H9 (cell line): ENCODE data around the gene ANKS3. TPM values are rescaled to one million over a fixed set of nuclear protein-coding genes. Genes with fewer than 3 reads are reported as not detected.

Experiments
- DNase-seq: peaks from one replicate; pipeline ENCODE4 v3.0.0-alpha.2; 2017
- H2AFZ ChIP-seq: one replicate; pipeline ENCODE4 v1.6.1; 2013; ENCODE audit warnings: mild to moderate bottlenecking, low read length, control low read depth, moderate library complexity
- H2AK5ac ChIP-seq: 2 replicates; pipeline ENCODE4 v1.6.1; 2013; ENCODE audit warnings: low read length, control low read depth, mixed read lengths; ENCODE audit not compliant: insufficient read length
- H2BK120ac ChIP-seq: one replicate; pipeline ENCODE4 v1.6.1; 2013; ENCODE audit warnings: low read depth, mild to moderate bottlenecking, low read length, control low read depth, inconsistent platforms; ENCODE audit not compliant: poor library complexity, severe bottlenecking
- H2BK12ac ChIP-seq: 2 replicates; pipeline ENCODE4 v1.6.1; 2013; ENCODE audit warnings: low read length, control low read depth, mixed read lengths, low read depth; ENCODE audit not compliant: insufficient read length
- H2BK15ac ChIP-seq: 2 replicates; pipeline ENCODE4 v1.6.1; 2013; ENCODE audit warnings: low read depth, low read length, control low read depth
- H2BK20ac ChIP-seq: one replicate; pipeline ENCODE4 v1.6.1; 2013; ENCODE audit warnings: low read depth, mild to moderate bottlenecking, low read length, control low read depth, inconsistent platforms; ENCODE audit not compliant: poor library complexity, severe bottlenecking
- H2BK5ac ChIP-seq: 2 replicates; pipeline ENCODE4 v1.6.1; 2013; ENCODE audit warnings: low read length, control low read depth, mixed read lengths; ENCODE audit not compliant: insufficient read length
- H3K14ac ChIP-seq: 2 replicates; pipeline ENCODE4 v1.6.1; 2013; ENCODE audit warnings: low read length, control low read depth; ENCODE audit not compliant: insufficient read depth
- H3K18ac ChIP-seq: 2 replicates; pipeline ENCODE4 v1.6.1; 2013; ENCODE audit warnings: low read depth, mild to moderate bottlenecking, mixed read lengths, low read length, control low read depth; ENCODE audit not compliant: insufficient read length
- H3K23ac ChIP-seq: 2 replicates; pipeline ENCODE4 v1.6.1; 2013; ENCODE audit warnings: low read length, control low read depth, mixed read lengths, low read depth; ENCODE audit not compliant: insufficient read length
- H3K23me2 ChIP-seq: 2 replicates; pipeline ENCODE4 v1.6.1; 2013; ENCODE audit warnings: low read depth, mild to moderate bottlenecking, mixed read lengths, low read length, control low read depth; ENCODE audit not compliant: insufficient read length, poor library complexity, severe bottlenecking
- H3K27ac ChIP-seq: 2 replicates; pipeline ENCODE4 v1.5.1; 2013; ENCODE audit warnings: low read length, control low read depth, mixed read lengths, low read depth; ENCODE audit not compliant: insufficient read length
- H3K27me3 ChIP-seq: 2 replicates; pipeline ENCODE4 v1.6.1; 2013; ENCODE audit warnings: low read length, control low read depth, inconsistent platforms; ENCODE audit not compliant: insufficient read depth
- H3K4ac ChIP-seq: 2 replicates; pipeline ENCODE4 v1.6.1; 2013; ENCODE audit warnings: low read depth, mild to moderate bottlenecking, control low read depth, inconsistent platforms, low read length, moderate library complexity
- H3K4me1 ChIP-seq: 2 replicates; pipeline ENCODE4 v1.6.1; 2013; ENCODE audit warnings: low read length, control low read depth, inconsistent platforms; ENCODE audit not compliant: insufficient read depth
- H3K4me2 ChIP-seq: 2 replicates; pipeline ENCODE4 v1.6.1; 2013; ENCODE audit warnings: low read length, control low read depth, mixed read lengths; ENCODE audit not compliant: insufficient read length, insufficient read depth
- H3K56ac ChIP-seq: 2 replicates; pipeline ENCODE4 v1.6.1; 2013; ENCODE audit warnings: low read depth, mild to moderate bottlenecking, mixed read lengths, low read length, control low read depth; ENCODE audit not compliant: insufficient read length
- H3K79me1 ChIP-seq: 2 replicates; pipeline ENCODE4 v1.6.1; 2013; ENCODE audit warnings: low read depth, mild to moderate bottlenecking, moderate library complexity, low read length, control low read depth, inconsistent platforms; ENCODE audit not compliant: insufficient read depth, poor library complexity, severe bottlenecking
- H3K79me2 ChIP-seq: 2 replicates; pipeline ENCODE4 v1.6.1; 2013; ENCODE audit warnings: low read length, control low read depth, inconsistent platforms; ENCODE audit not compliant: insufficient read depth
- H3K9ac ChIP-seq: 2 replicates; pipeline ENCODE4 v1.6.1; 2013; ENCODE audit warnings: low read length, control low read depth, mixed read lengths; ENCODE audit not compliant: insufficient read length; ENCODE audit errors: extremely low read depth
- H3K9me3 ChIP-seq: one replicate; pipeline ENCODE4 v1.6.1; 2013; ENCODE audit warnings: low read depth, low read length, inconsistent platforms; ENCODE audit not compliant: control insufficient read depth
- H3T11ph ChIP-seq: one replicate; pipeline ENCODE4 v1.6.1; 2013; ENCODE audit warnings: mild to moderate bottlenecking, low read length, control low read depth, inconsistent platforms
- H4K20me1 ChIP-seq: one replicate; pipeline ENCODE4 v1.6.1; 2013; ENCODE audit not compliant: control insufficient read depth, insufficient read length, insufficient read depth
- H4K5ac ChIP-seq: 2 replicates; pipeline ENCODE4 v1.6.1; 2013; ENCODE audit warnings: low read depth, mild to moderate bottlenecking, mixed read lengths, low read length, control low read depth; ENCODE audit not compliant: insufficient read length
- H4K8ac ChIP-seq: replicated peaks from 2 replicates; pipeline ENCODE4 v1.6.1; 2013; ENCODE audit warnings: low read length, control low read depth, mixed read lengths, low read depth; ENCODE audit not compliant: insufficient read length
- H4K91ac ChIP-seq: 2 replicates; pipeline ENCODE4 v1.6.1; 2013; ENCODE audit warnings: low read depth, mild to moderate bottlenecking, moderate library complexity, mixed read lengths, low read length, control low read depth; ENCODE audit not compliant: insufficient read length
- H3K27ac Mint-ChIP-seq, 3 experiments: 2 replicates in 2 of 3; 3 replicates in 1 of 3; pipeline ENCODE4 v1.8.0; 2020 to 2021; ENCODE audit warnings: mixed read lengths in 3 of 3, mild to moderate bottlenecking in 1 of 3, moderate library complexity in 1 of 3
- H3K27me3 Mint-ChIP-seq: 2 replicates; pipeline ENCODE4 v1.8.0; 2021; ENCODE audit warnings: low read depth, mild to moderate bottlenecking, moderate library complexity, mixed read lengths
- H3K36me3 Mint-ChIP-seq, 3 experiments: 2 replicates in 2 of 3; 3 replicates in 1 of 3; pipeline ENCODE4 v1.8.0; 2020 to 2021; ENCODE audit warnings: low read depth in 3 of 3, mixed read lengths in 3 of 3; ENCODE audit not compliant: insufficient read depth in 1 of 3
- H3K4me1 Mint-ChIP-seq, 2 experiments: 2 replicates each; pipeline ENCODE4 v1.8.0; 2020; ENCODE audit warnings: mixed read lengths in 2 of 2
- H3K4me3 Mint-ChIP-seq, 2 experiments: 2 replicates in 1 of 2; 3 replicates in 1 of 2; pipeline ENCODE4 v1.8.0; 2020 to 2021; ENCODE audit warnings: mild to moderate bottlenecking in 2 of 2, mixed read lengths in 2 of 2, moderate library complexity in 1 of 2
- H3K9me3 Mint-ChIP-seq, 2 experiments: 2 replicates in 1 of 2; 3 replicates in 1 of 2; pipeline ENCODE4 v1.8.0; 2020; ENCODE audit warnings: mild to moderate bottlenecking in 2 of 2, mixed read lengths in 2 of 2, moderate library complexity in 1 of 2
- WGBS: extraction: QIAGEN DNeasy Blood & Tissue Kit; methylation state at CpG from one replicate; pipeline ENCODE4 v1.1.7; 2013; ENCODE audit warnings: missing lambda C conversion rate, low lambda C conversion rate, mixed read lengths; ENCODE audit not compliant: insufficient read length; ENCODE audit errors: extremely low coverage; 5-methylcytosine and 5-hydroxymethylcytosine counted together
- total RNA-seq: library from RNA; stranded (reverse); gene quantifications from 2 replicates; pipeline ENCODE4 v1.2.1, GENCODE V29; 2021
- TF ChIP-seq, protein P1 (sequence below): fragments of 200-600 bp; sonication (generic); conservative IDR thresholded peaks from 3 replicates; pipeline ENCODE4 v1.8.0; 2021; ENCODE audit warnings: antibody characterized with exemption, mild to moderate bottlenecking

Gene ANKS3
- total RNA-seq, 1 experiment from 2014 or later: 32.0 TPM

GRCh38 chr16:4687946-4688673 lies 46.0 kb downstream of the ANKS3 start:
- Histone ChIP-seq H3K23ac (no peak overlapping the region), H2AK5ac (no peak overlapping the region), H4K20me1 (no peaks in the 10 kb centered on the region), H3K4me1 (no peaks in the 10 kb centered on the region), H3T11ph (no peak overlapping the region), H2BK15ac (no peak overlapping the region), H3K56ac (no peak overlapping the region), H3K79me1 (no peaks in the 10 kb centered on the region), H4K91ac (no peak overlapping the region), H3K9me3 (no peaks in the 10 kb centered on the region), H2BK20ac (no peak overlapping the region), H3K4me2 (no peak overlapping the region), H2BK120ac (no peak overlapping the region), H3K23me2 (peaks cover 3% of the 10 kb centered on the region), H2BK12ac (no peak overlapping the region), H3K4ac (no peak overlapping the region), H3K18ac (no peak overlapping the region), H2BK5ac (no peak overlapping the region), H3K27ac (no peak overlapping the region), H3K14ac (no peak overlapping the region), H2AFZ (no peak overlapping the region), H3K27me3 (no peaks in the 10 kb centered on the region), H3K9ac (no peak overlapping the region), H4K5ac (no peak overlapping the region), H4K8ac (no peak overlapping the region), H3K79me2 (no peaks in the 10 kb centered on the region)
- no peak overlapping the region for H3K4me3 Mint-ChIP-seq
- TF ChIP-seq, protein P1, sequence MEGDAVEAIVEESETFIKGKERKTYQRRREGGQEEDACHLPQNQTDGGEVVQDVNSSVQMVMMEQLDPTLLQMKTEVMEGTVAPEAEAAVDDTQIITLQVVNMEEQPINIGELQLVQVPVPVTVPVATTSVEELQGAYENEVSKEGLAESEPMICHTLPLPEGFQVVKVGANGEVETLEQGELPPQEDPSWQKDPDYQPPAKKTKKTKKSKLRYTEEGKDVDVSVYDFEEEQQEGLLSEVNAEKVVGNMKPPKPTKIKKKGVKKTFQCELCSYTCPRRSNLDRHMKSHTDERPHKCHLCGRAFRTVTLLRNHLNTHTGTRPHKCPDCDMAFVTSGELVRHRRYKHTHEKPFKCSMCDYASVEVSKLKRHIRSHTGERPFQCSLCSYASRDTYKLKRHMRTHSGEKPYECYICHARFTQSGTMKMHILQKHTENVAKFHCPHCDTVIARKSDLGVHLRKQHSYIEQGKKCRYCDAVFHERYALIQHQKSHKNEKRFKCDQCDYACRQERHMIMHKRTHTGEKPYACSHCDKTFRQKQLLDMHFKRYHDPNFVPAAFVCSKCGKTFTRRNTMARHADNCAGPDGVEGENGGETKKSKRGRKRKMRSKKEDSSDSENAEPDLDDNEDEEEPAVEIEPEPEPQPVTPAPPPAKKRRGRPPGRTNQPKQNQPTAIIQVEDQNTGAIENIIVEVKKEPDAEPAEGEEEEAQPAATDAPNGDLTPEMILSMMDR: no peak
- H3K36me3 Mint-ChIP-seq: peaks cover 1 to 30% (median 29%) of the 10 kb centered on the region in 3 experiments; a peak in 6 of 7 replicates
- no peaks in the 10 kb centered on the region for H3K9me3 Mint-ChIP-seq
- no CpG with 5 or more reads among the region's 39 CpGs for WGBS
- peaks cover 2% of the 10 kb centered on the region; the same call in 1 of the 2 replicates for H3K27me3 Mint-ChIP-seq
- peak overlapping the region in 1 of 3 experiments; percentile 76; a peak in 2 of 7 replicates for H3K27ac Mint-ChIP-seq
- peaks cover 2 to 3% of the 10 kb centered on the region in 2 experiments; a peak in 2 of 4 replicates for H3K4me1 Mint-ChIP-seq
- DNase-seq: no peak
